IMR-90 (cell line): Measurements from ENCODE around the gene CYP3A4. TPM values are rescaled to one million over a fixed set of nuclear protein-coding genes. Genes with fewer than 3 reads are reported as not detected.
A peak's percentile ranks its signal among the peaks of the same experiment; 100 is the strongest.

Source experiments
- ATAC-seq: fragments of 200-7000 bp; cut with Tn5 transposase; 2 replicates; pipeline ENCODE4 v1.9.1; 2020; ENCODE audit warnings: low read depth, mild to moderate bottlenecking, moderate library complexity
- BruUV-seq: library from RNA; stranded (reverse); fragments of 400-500 nt; replicated peaks from 2 replicates; lab custom pipeline; 2021; lab: Mats Ljungman, UMichigan
- CTCF ChIA-PET: fragments of 300-600 bp; formaldehyde crosslinking; extraction: SDS; loops from one replicate; lab custom pipeline; 2021; ENCODE audit warnings: antibody characterized with exemption; lab: Yijun Ruan, JAX
- POLR2A ChIA-PET: fragments of 300-600 bp; sonication (Branson Sonifier 250); formaldehyde crosslinking; loops from one replicate; lab custom pipeline; 2022; ENCODE audit warnings: antibody characterized with exemption; ENCODE audit not compliant: unreplicated experiment; lab: Charles Lee
- DNase-seq: peaks from one replicate; pipeline ENCODE4 v3.0.0; 2013
- H2AFZ ChIP-seq: replicated peaks from 2 replicates; pipeline ENCODE3; 2013; ENCODE audit warnings: low read length, mild to moderate bottlenecking; ENCODE audit not compliant: poor library complexity
- H2AK5ac ChIP-seq: 2 replicates; pipeline ENCODE4 v1.6.1; 2013; ENCODE audit warnings: low read depth, low read length, inconsistent platforms
- H2AK9ac ChIP-seq: replicated peaks from 2 replicates; pipeline ENCODE3; 2013; ENCODE audit warnings: mild to moderate bottlenecking, low read depth, low read length, moderate library complexity; ENCODE audit not compliant: poor library complexity
- H2BK120ac ChIP-seq: 2 replicates; pipeline ENCODE4 v1.6.1; 2013; ENCODE audit warnings: low read depth, low read length, inconsistent platforms
- H2BK15ac ChIP-seq: 3 replicates; pipeline ENCODE4 v1.6.1; 2013; ENCODE audit warnings: low read depth, low read length, inconsistent platforms
- H2BK20ac ChIP-seq: 2 replicates; pipeline ENCODE4 v1.6.1; 2013; ENCODE audit warnings: low read depth, mild to moderate bottlenecking, inconsistent platforms, low read length, moderate library complexity
- H2BK5ac ChIP-seq: 2 replicates; pipeline ENCODE4 v1.6.1; 2013; ENCODE audit warnings: mild to moderate bottlenecking, low read depth, low read length, inconsistent platforms; ENCODE audit not compliant: poor library complexity, severe bottlenecking
- H3K14ac ChIP-seq: replicated peaks from 2 replicates; pipeline ENCODE4 v1.6.1; 2013; ENCODE audit warnings: low read depth, low read length, inconsistent platforms
- H3K18ac ChIP-seq: 2 replicates; pipeline ENCODE4 v1.6.1; 2013; ENCODE audit warnings: low read depth, low read length, control low read depth
- H3K23ac ChIP-seq: 2 replicates; pipeline ENCODE4 v1.6.1; 2013; ENCODE audit warnings: low read depth, low read length, inconsistent platforms
- H3K27ac ChIP-seq: 2 replicates; pipeline ENCODE4 v1.5.1; 2013; ENCODE audit warnings: mild to moderate bottlenecking, control low read depth, low read length; ENCODE audit not compliant: insufficient read depth
- H3K27me3 ChIP-seq: 2 replicates; pipeline ENCODE4 v1.6.1; 2013; ENCODE audit warnings: low read length; ENCODE audit not compliant: control insufficient read depth, insufficient read depth
- H3K36me3 ChIP-seq: 2 replicates; pipeline ENCODE4 v1.6.1; 2013; ENCODE audit warnings: low read length, mixed read lengths; ENCODE audit not compliant: control insufficient read depth, insufficient read depth
- H3K4ac ChIP-seq: 2 replicates; pipeline ENCODE4 v1.6.1; 2013; ENCODE audit warnings: low read depth, low read length, inconsistent platforms
- H3K4me1 ChIP-seq: 2 replicates; pipeline ENCODE4 v1.6.1; 2013; ENCODE audit warnings: low read length, mixed read lengths; ENCODE audit not compliant: control insufficient read depth, insufficient read depth
- H3K4me2 ChIP-seq: 2 replicates; pipeline ENCODE4 v1.6.1; 2013; ENCODE audit warnings: low read depth, mild to moderate bottlenecking, control low read depth, low read length, moderate library complexity
- H3K4me3 ChIP-seq: 2 replicates; pipeline ENCODE4 v1.5.1; 2013; ENCODE audit warnings: low read depth, mild to moderate bottlenecking, control low read depth, low read length, moderate library complexity; ENCODE audit not compliant: insufficient read depth
- H3K56ac ChIP-seq: 2 replicates; pipeline ENCODE4 v1.6.1; 2013; ENCODE audit warnings: low read length, inconsistent platforms; ENCODE audit not compliant: insufficient read depth; ENCODE audit errors: extremely low read depth
- H3K79me1 ChIP-seq, 2 experiments: 2 replicates each; pipeline ENCODE4 v1.6.1; 2013; ENCODE audit warnings: low read length in 2 of 2, inconsistent platforms in 1 of 2, low read depth in 1 of 2
- H3K9ac ChIP-seq: 2 replicates; pipeline ENCODE4 v1.6.1; 2013; ENCODE audit warnings: low read depth, low read length, control low read depth
- H3K9me1 ChIP-seq: 2 replicates; pipeline ENCODE4 v1.6.1; 2013; ENCODE audit warnings: low read length, inconsistent platforms; ENCODE audit not compliant: insufficient read depth
- H3K9me3 ChIP-seq: 2 replicates; pipeline ENCODE4 v1.6.1; 2013; ENCODE audit warnings: low read length; ENCODE audit not compliant: control insufficient read depth, insufficient read depth
- H4K20me1 ChIP-seq: 2 replicates; pipeline ENCODE4 v1.6.1; 2013; ENCODE audit warnings: low read length, inconsistent platforms; ENCODE audit not compliant: insufficient read depth
- H4K5ac ChIP-seq: 2 replicates; pipeline ENCODE4 v1.6.1; 2013; ENCODE audit warnings: mild to moderate bottlenecking, low read depth, low read length, control low read depth
- H4K8ac ChIP-seq, 2 experiments: 2 replicates each; pipeline ENCODE4 v1.6.1; 2013; ENCODE audit warnings: low read depth in 2 of 2, low read length in 2 of 2, control low read depth in 1 of 2, inconsistent platforms in 1 of 2
- H4K91ac ChIP-seq: 2 replicates; pipeline ENCODE4 v1.6.1; 2013; ENCODE audit warnings: low read depth, low read length, inconsistent platforms; ENCODE audit not compliant: insufficient read depth
- BHLHE40 ChIP-seq: fragments of 150-350 bp; IDR thresholded peaks from 2 replicates; pipeline ENCODE4 v1.6.1; 2016; ENCODE audit warnings: mild to moderate bottlenecking, low read depth, low read length
- CEBPB ChIP-seq: IDR thresholded peaks from 2 replicates; pipeline ENCODE4 v1.6.1; 2012; ENCODE audit warnings: low read depth, low read length, improper control_type of control experiment
- CHD1 ChIP-seq: IDR thresholded peaks from 2 replicates; pipeline ENCODE4 v1.6.1; 2012; ENCODE audit warnings: low read depth, low read length, improper control_type of control experiment
- CTCF ChIP-seq: conservative IDR thresholded peaks from 2 replicates; pipeline ENCODE4 v1.5.1; 2012; ENCODE audit warnings: mild to moderate bottlenecking, low read depth, low read length, improper control_type of control experiment
- ELK1 ChIP-seq: fragments of 150-350 bp; IDR thresholded peaks from 2 replicates; pipeline ENCODE4 v1.6.1; 2016; ENCODE audit warnings: low read depth, mild to moderate bottlenecking, low read length, moderate library complexity, borderline replicate concordance
- FOS ChIP-seq: fragments of 150-350 bp; IDR thresholded peaks from 2 replicates; pipeline ENCODE4 v1.6.1; 2016; ENCODE audit warnings: low read depth, low read length
- MAFK ChIP-seq: IDR thresholded peaks from 2 replicates; pipeline ENCODE4 v1.6.1; 2012; ENCODE audit warnings: low read depth, low read length, improper control_type of control experiment
- MXI1 ChIP-seq: IDR thresholded peaks from 2 replicates; pipeline ENCODE4 v1.6.1; 2012; ENCODE audit warnings: low read depth, mild to moderate bottlenecking, low read length, moderate library complexity, borderline replicate concordance
- NFE2L2 ChIP-seq: fragments of 150-350 bp; IDR thresholded peaks from 2 replicates; pipeline ENCODE4 v1.6.1; 2016; ENCODE audit warnings: low read depth, mild to moderate bottlenecking, low read length
- POLR2A ChIP-seq: IDR thresholded peaks from 2 replicates; pipeline ENCODE4 v1.6.1; 2012; ENCODE audit warnings: mild to moderate bottlenecking, low read depth, low read length
- RAD21 ChIP-seq: IDR thresholded peaks from 2 replicates; pipeline ENCODE4 v1.6.1; 2012; ENCODE audit warnings: low read length, improper control_type of control experiment
- RFX5 ChIP-seq: IDR thresholded peaks from 2 replicates; pipeline ENCODE4 v1.8.0; 2012; ENCODE audit warnings: low read depth, mild to moderate bottlenecking, low read length, moderate library complexity
- SMC3 ChIP-seq: fragments of 150-350 bp; IDR thresholded peaks from 2 replicates; pipeline ENCODE4 v1.6.1; 2016; ENCODE audit warnings: low read depth, mild to moderate bottlenecking, antibody characterized with exemption, low read length, moderate library complexity
- WGBS, 2 experiments: methylation state at CpG; one replicate each; pipeline versions ENCODE4 v1.1.5 to v1.1.7; 2013; ENCODE audit warnings: missing lambda C conversion rate in 2 of 2; ENCODE audit not compliant: insufficient read length in 1 of 2; ENCODE audit errors: extremely low coverage in 2 of 2; 5-methylcytosine and 5-hydroxymethylcytosine counted together
- dilution Hi-C: fragments of 300-500 bp; cut with HindIII; formaldehyde crosslinking; loops from one replicate; pipeline ENCODE4 v1.14.3; 2018; ENCODE audit warnings: low sequenced_read_pairs; ENCODE audit not compliant: unreplicated experiment
- in situ Hi-C: fragments of 300-500 bp; cut with MboI; formaldehyde crosslinking; loops from 3 replicates; pipeline ENCODE4 v1.14.3; 2019; ENCODE audit warnings: low sequenced_read_pairs, inconsistent platforms, mixed read lengths
- intact Hi-C: fragments of 100-400 bp; cut with micrococcal nuclease; formaldehyde crosslinking; loops from 2 replicates; pipeline ENCODE4 v1.10.0; 2022
- polyA plus RNA-seq, 3 experiments: library from polyadenylated mRNA; depleted of rRNA; stranded (reverse); fragments of >200 nt; gene quantifications; 2 replicates each; pipeline ENCODE4 v1.2.3, GENCODE V29; 2012; ENCODE audit warnings: low replicate concordance in 1 of 3
- total RNA-seq: library from RNA; depleted of rRNA; stranded (reverse); fragments of >200 nt; gene quantifications from 2 replicates; pipeline ENCODE4 v1.2.3, GENCODE V29; 2012

The CYP3A4 gene
- total and polyA plus RNA-seq, 2 of the 4 experiments (the other 2 are of a cell fraction) = not detected

GRCh38 chr7:99762680-99763327 lies 21.2 kb downstream of the CYP3A4 start:
- Histone ChIP-seq H2BK120ac (no peak overlapping the region), H3K4ac (no peak overlapping the region), H4K8ac (no peak overlapping the region), H2BK15ac (no peak overlapping the region), H3K36me3 (no peaks in the 10 kb centered on the region), H2AK5ac (no peak overlapping the region), H3K14ac (no peak overlapping the region), H3K79me1 (no peaks in the 10 kb centered on the region), H3K18ac (no peak overlapping the region), H3K56ac (no peak overlapping the region), H2BK5ac (no peak overlapping the region), H2AK9ac (no peak overlapping the region), H3K4me2 (no peak overlapping the region), H3K4me3 (no peak overlapping the region), H4K5ac (no peak overlapping the region), H3K4me1 (no peaks in the 10 kb centered on the region), H2BK20ac (no peak overlapping the region), H3K9me1 (no peaks in the 10 kb centered on the region), H4K91ac (no peak overlapping the region), H3K9ac (no peak overlapping the region), H4K20me1 (no peaks in the 10 kb centered on the region), H3K23ac (no peak overlapping the region), H3K27me3 (peaks cover 3% of the 10 kb centered on the region; the same call in 1 of the 2 replicates), H3K27ac (no peak overlapping the region), H3K9me3 (no peaks in the 10 kb centered on the region), H2AFZ (no peak overlapping the region)
- dilution Hi-C loops (no loop called here), in situ Hi-C loops (no loop called here), intact Hi-C loops (no loop called here)
- ChIA-PET POLR2A (no interaction called here), CTCF (no interaction called here)
- no CpG with 5 or more reads among the region's 7 CpGs for WGBS, 2 experiments
- TF ChIP-seq RAD21 (no peak), MAFK (no peak), FOS (no peak), ELK1 (no peak), CTCF (no peak), MXI1 (no peak), POLR2A (no peak), RFX5 (no peak), CEBPB (no peak), SMC3 (no peak), BHLHE40 (no peak), NFE2L2 (no peak), CHD1 (no peak)
- ATAC-seq (peak; percentile 90), DNase-seq (peak; percentile 70)
- no TSS peak for BruUV-seq
